ENCODE measurements around the gene P2RY1.
"Not testable (repeated sequence)": the region's sequence is repeated elsewhere in the genome, so short reads cannot be mapped to it uniquely, and the experiment has no call there.

The P2RY1 gene

GRCh38 chr3:152839511-152839910 lies 4.6 kb downstream of the P2RY1 start:
- no peak overlapping the region for H3K4me3 ChIP-seq (ENCODE audit: low read depth, low read length)
- no peak for TF ChIP-seq CTCF (IDR thresholded peaks at IDR 0.05; ENCODE audit: low read depth, low read length)

- no peak overlapping the region for H3K4me3 ChIP-seq (ENCODE audit: low read depth, low read length)
- no peak for TF ChIP-seq CTCF (IDR thresholded peaks at IDR 0.05; ENCODE audit: low read depth, low read length)
Measured at GRCh38 chr3:152841131-152841530, 6.2 kb downstream of the P2RY1 start.

DNA sequence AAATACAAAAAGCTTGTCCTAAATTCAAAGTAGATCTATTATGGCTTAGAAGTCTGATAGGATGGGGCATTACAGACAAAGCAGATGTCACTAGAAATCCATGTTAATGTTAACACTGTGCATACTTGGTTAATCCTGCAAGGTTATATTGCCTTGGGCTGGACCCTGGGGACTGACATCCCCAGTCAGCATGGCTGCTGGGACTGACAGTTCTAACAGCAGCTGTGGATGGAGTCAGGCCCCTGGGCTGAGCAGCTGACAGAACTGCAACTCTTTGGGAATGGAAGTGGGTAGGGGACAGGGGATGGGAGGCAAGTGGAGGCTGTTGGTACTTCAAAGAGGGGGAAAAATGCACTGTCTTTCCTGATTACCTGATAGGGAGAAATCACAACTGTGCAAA lies 7.5 kb downstream of the P2RY1 start:
- TF ChIP-seq CTCF (IDR thresholded peaks at IDR 0.05; ENCODE audit: low read depth, low read length), result no peak
- H3K4me3 ChIP-seq (ENCODE audit: low read depth, low read length), result no peak overlapping the region

GRCh38 chr3:152843955-152844354 lies 9.0 kb downstream of the P2RY1 start:
- TF ChIP-seq CTCF (IDR thresholded peaks at IDR 0.05; ENCODE audit: low read depth, low read length), result no peak
- no peak overlapping the region for H3K4me3 ChIP-seq (ENCODE audit: low read depth, low read length)

GRCh38 chr3:152846572-152847202 lies 11.8 kb downstream of the P2RY1 start:
- H3K4me3 ChIP-seq (ENCODE audit: low read depth, low read length), result not testable (repeated sequence)

DNA sequence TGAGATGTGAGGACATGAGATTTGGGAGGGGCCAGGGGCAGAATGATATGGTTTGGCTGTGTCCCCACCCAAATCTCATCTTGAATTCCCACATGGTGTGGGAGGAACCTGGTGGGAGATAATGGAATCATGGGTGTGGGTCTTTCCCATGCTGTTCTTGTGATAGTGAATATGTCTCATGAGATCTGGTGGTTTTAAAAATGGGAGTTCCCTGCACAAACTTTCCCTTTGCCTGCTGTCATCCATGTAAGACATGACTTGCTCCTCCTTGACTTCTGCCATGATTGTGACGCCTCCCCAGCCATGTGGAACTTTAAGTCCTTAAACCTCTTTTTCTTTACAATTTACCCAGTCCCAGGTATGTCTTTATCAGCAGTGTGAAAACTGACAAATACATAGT lies 12.7 kb downstream of the P2RY1 start:
- not testable (repeated sequence) for H3K4me3 ChIP-seq (ENCODE audit: low read depth, low read length)

DNA sequence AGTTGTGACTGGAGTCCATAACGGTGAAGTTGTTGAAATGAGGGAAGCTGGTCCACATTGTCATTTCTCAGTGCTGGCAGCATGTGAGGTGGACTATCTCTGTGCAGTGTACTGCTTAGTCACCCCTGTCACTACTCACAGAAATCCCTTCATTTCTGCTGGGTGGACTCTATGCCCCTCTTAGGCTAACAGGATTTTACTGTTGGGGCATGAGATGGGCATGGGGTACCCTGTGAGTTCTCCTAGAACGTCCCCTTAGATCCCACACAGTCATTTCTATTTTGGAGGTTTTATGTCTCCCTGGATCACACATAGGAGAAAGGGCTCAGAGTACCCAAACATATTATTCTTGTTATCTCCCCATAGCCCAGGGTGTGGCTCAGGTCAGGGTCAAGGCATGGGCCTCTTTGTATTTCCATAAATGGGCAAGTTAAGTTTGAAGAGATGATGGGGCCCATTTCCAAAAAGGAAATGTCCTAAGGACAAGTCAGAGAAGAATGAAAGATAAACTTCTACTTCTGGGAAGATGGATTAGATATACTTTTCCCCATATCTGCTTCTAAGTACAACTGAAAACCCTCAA lies 15.2 kb downstream of the P2RY1 start:
- no peak overlapping the region for H3K4me3 ChIP-seq (ENCODE audit: low read depth, low read length)
- no peak for TF ChIP-seq CTCF (IDR thresholded peaks at IDR 0.05; ENCODE audit: low read depth, low read length)

DNA sequence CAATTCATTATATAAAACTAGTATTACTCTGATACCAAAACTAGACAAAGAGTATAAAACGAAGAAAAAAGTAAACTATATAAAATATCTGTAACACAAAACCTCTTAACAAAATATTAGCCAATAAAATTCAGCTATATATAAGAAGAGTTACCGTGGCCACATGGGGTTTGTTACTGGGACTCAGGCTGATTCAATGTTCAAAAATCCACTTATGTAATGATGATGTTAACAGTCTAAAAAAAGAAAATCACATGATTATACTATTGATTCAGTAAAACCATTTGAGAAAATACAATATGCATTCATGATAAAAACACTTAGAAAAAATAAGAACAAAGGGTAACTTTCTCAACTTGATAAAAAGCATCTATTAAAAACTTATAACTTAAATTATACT lies 18.3 kb downstream of the P2RY1 start:
- no peak for TF ChIP-seq CTCF (IDR thresholded peaks at IDR 0.05; ENCODE audit: low read depth, low read length)
- no peak overlapping the region for H3K4me3 ChIP-seq (ENCODE audit: low read depth, low read length)

Measured in WI38 (cell line).